HG03095 (cell line): Measurements from ENCODE around the gene HNRNPAB.

Experiments used
- ATAC-seq: cut with Tn5 transposase; IDR thresholded peaks from one replicate; pipeline ENCODE4 v1.9.1; 2021; ENCODE audit warnings: moderate library complexity; ENCODE audit not compliant: unreplicated experiment

Gene HNRNPAB

GRCh38 chr5:178204182-178204934, at the start of gene HNRNPAB:
TSS of gene HNRNPAB (plus strand) at chr5:178204533. CDS start at chr5:178204838, 305 bp downstream.
- ATAC-seq: peak; percentile 75

- ATAC-seq: no peak
Observed at GRCh38 chr5:178155065-178155464, 49.3 kb upstream of the HNRNPAB start.

GRCh38 chr5:178160176-178160575, 44.2 kb upstream of the HNRNPAB start:
- ATAC-seq: no peak

GRCh38 chr5:178162481-178162880, 41.9 kb upstream of the HNRNPAB start:
- no peak for ATAC-seq

- ATAC-seq: peak; percentile 94
Observed at GRCh38 chr5:178163772-178164735, 40.3 kb upstream of the HNRNPAB start.

- ATAC-seq: no peak
Observed at GRCh38 chr5:178165581-178165980, 38.8 kb upstream of the HNRNPAB start.

- no peak for ATAC-seq
Observed at GRCh38 chr5:178170455-178170854, 33.9 kb upstream of the HNRNPAB start.

GRCh38 chr5:178174456-178174855, 29.9 kb upstream of the HNRNPAB start:
- no peak for ATAC-seq

GRCh38 chr5:178176791-178177190, 27.5 kb upstream of the HNRNPAB start:
- ATAC-seq: no peak

- no peak for ATAC-seq
Observed at GRCh38 chr5:178177569-178177968, 26.8 kb upstream of the HNRNPAB start.

- no peak for ATAC-seq
Observed at GRCh38 chr5:178180141-178180863, 24.0 kb upstream of the HNRNPAB start.

- ATAC-seq: no peak
Observed at GRCh38 chr5:178182158-178182876, 22.0 kb upstream of the HNRNPAB start.

GRCh38 chr5:178186427-178186826, 17.9 kb upstream of the HNRNPAB start:
- ATAC-seq: no peak

- no peak for ATAC-seq
Observed at GRCh38 chr5:178187014-178187413, 17.3 kb upstream of the HNRNPAB start, which contains the start of gene GMCL2. TSS of gene GMCL2 (minus strand) at chr5:178187371. CDS start at chr5:178187299, 72 bp downstream.

GRCh38 chr5:178189433-178189832, 14.9 kb upstream of the HNRNPAB start:
- ATAC-seq: no peak

- ATAC-seq: no peak
Observed at GRCh38 chr5:178191661-178192060, 12.7 kb upstream of the HNRNPAB start.

GRCh38 chr5:178192244-178192643, 12.1 kb upstream of the HNRNPAB start:
- ATAC-seq: no peak

- no peak for ATAC-seq
Observed at GRCh38 chr5:178192787-178193186, 11.5 kb upstream of the HNRNPAB start.

- no peak for ATAC-seq
Observed at GRCh38 chr5:178193251-178193809, 11.0 kb upstream of the HNRNPAB start.

- ATAC-seq: no peak
Observed at GRCh38 chr5:178194026-178194425, 10.3 kb upstream of the HNRNPAB start.
